T-cell (primary cell): ENCODE data around the gene PFDN4. TPM values are rescaled to one million over a fixed set of nuclear protein-coding genes. Genes with fewer than 3 reads are reported as not detected.

Experiments
- ATAC-seq, 4 experiments: fragments of 200-7000 bp in 3 of 4; fragments of 150-1000 bp in 1 of 4; cut with Tn5 transposase; replicated peaks in 1 of 4; 1 replicate in 3 of 4; 2 replicates in 1 of 4; pipeline ENCODE4 v1.10.0; 2021; ENCODE audit warnings: moderate library complexity in 3 of 4, mild to moderate bottlenecking in 2 of 4, moderate number of reproducible peaks in 1 of 4
- CTCF ChIA-PET, 2 donors: fragments of 300-600 bp; sonication (Branson Sonifier 250); formaldehyde crosslinking; loops; one replicate each; lab custom pipeline; 2022; ENCODE audit warnings: antibody characterized with exemption in 2 of 2; lab: Charles Lee
- POLR2A ChIA-PET, 2 donors: fragments of 300-600 bp; sonication (Branson Sonifier 250); formaldehyde crosslinking; loops; one replicate each; lab custom pipeline; 2022; ENCODE audit warnings: antibody characterized with exemption in 2 of 2; lab: Charles Lee
- DNase-seq, 35 experiments: peaks; one replicate each; pipeline versions ENCODE4 v3.0.0 to v3.0.0-alpha.2; 2013 to 2023
- H3K27ac ChIP-seq: one replicate; pipeline ENCODE4 v1.5.1; 2013; ENCODE audit warnings: low read length
- H3K27me3 ChIP-seq, 2 experiments: replicated peaks in 1 of 2; 1 replicate in 1 of 2; 2 replicates in 1 of 2; pipeline versions ENCODE4 v1.6.1 to v1.7.0; 2013; ENCODE audit warnings: low read length in 1 of 2, mixed read lengths in 1 of 2; ENCODE audit not compliant: control insufficient read depth in 2 of 2, insufficient read depth in 2 of 2; ENCODE audit errors: extremely low read depth in 1 of 2
- H3K36me3 ChIP-seq, 2 donors: 1 replicate in 1 of 2; 2 replicates in 1 of 2; pipeline versions ENCODE4 v1.6.1 to v1.7.0; 2013; ENCODE audit warnings: low read length in 1 of 2; ENCODE audit not compliant: control insufficient read depth in 2 of 2, insufficient read depth in 1 of 2; ENCODE audit errors: extremely low read depth in 1 of 2
- H3K4me1 ChIP-seq, 2 experiments: 1 replicate in 1 of 2; 2 replicates in 1 of 2; pipeline versions ENCODE4 v1.6.1 to v1.7.0; 2013; ENCODE audit warnings: low read length in 2 of 2, mixed read lengths in 1 of 2; ENCODE audit not compliant: insufficient read depth in 2 of 2, control insufficient read depth in 1 of 2; ENCODE audit errors: extremely low read depth in 1 of 2
- H3K4me3 ChIP-seq, 2 donors: 1 replicate in 1 of 2; 2 replicates in 1 of 2; pipeline versions ENCODE4 v1.5.1 to v1.7.0; 2013; ENCODE audit warnings: mild to moderate bottlenecking in 2 of 2, low read length in 1 of 2, moderate library complexity in 1 of 2; ENCODE audit not compliant: control insufficient read depth in 1 of 2; ENCODE audit errors: extremely low read depth in 1 of 2
- H3K9me3 ChIP-seq: 2 replicates; pipeline ENCODE4 v1.7.0; 2013
- H3K27ac Mint-ChIP-seq, 2 donors: one replicate each; pipeline ENCODE4 v1.8.0; 2020 to 2021; ENCODE audit warnings: mild to moderate bottlenecking in 2 of 2, mixed read lengths in 2 of 2
- H3K27me3 Mint-ChIP-seq, 2 donors: one replicate each; pipeline ENCODE4 v1.8.0; 2021 to 2022; ENCODE audit warnings: mixed read lengths in 2 of 2
- H3K36me3 Mint-ChIP-seq: one replicate; pipeline ENCODE4 v1.8.0; 2021; ENCODE audit warnings: mixed read lengths
- H3K4me1 Mint-ChIP-seq, 3 donors: one replicate each; pipeline ENCODE4 v1.8.0; 2020 to 2022; ENCODE audit warnings: mixed read lengths in 3 of 3, mild to moderate bottlenecking in 1 of 3
- H3K4me3 Mint-ChIP-seq, 3 donors: one replicate each; pipeline ENCODE4 v1.8.0; 2020 to 2022; ENCODE audit warnings: mild to moderate bottlenecking in 3 of 3, mixed read lengths in 3 of 3, moderate library complexity in 3 of 3
- H3K9me3 Mint-ChIP-seq, 3 donors: one replicate each; pipeline ENCODE4 v1.8.0; 2020 to 2022; ENCODE audit warnings: mixed read lengths in 3 of 3
- WGBS: methylation state at CpG from one replicate; pipeline ENCODE4 v1.1.5; 2013; ENCODE audit warnings: missing lambda C conversion rate; ENCODE audit not compliant: insufficient coverage; 5-methylcytosine and 5-hydroxymethylcytosine counted together
- total RNA-seq, 35 experiments: library from RNA in 6 of 35; stranded (reverse) in 6 of 35; fragments of 120-200 nt in 1 of 35; gene quantifications; one replicate each; pipeline versions ENCODE4 v1.2.1 to v1.2.4 and lab custom pipeline; 2013 to 2026

The PFDN4 gene
- total RNA-seq, 5 donors from 2014 or later (not counting 1 experiment from before 2014, with no cell fraction given) = 14.9 to 19.2 (median 17.6) TPM

GRCh38 chr20:54212226-54212625, 4.3 kb downstream of the PFDN4 start:
- CTCF ChIA-PET = interaction anchor here (0.5 to 1.4 kb wide), 2 partner anchors 13 to 469 kb away, joined by 4 to 6 read pairs; no protein-coding TSS in a partner anchor
- no peaks in the 10 kb centered on the region for H3K9me3 Mint-ChIP-seq
- no peak overlapping the region for H3K4me3 ChIP-seq

GRCh38 chr20:54212871-54213270, 5.0 kb downstream of the PFDN4 start:
- Mint-ChIP-seq H3K4me3 (no peak overlapping the region), H3K36me3 (peaks cover 24% of the 10 kb centered on the region), H3K27ac (no peak overlapping the region), H3K9me3 (no peaks in the 10 kb centered on the region), H3K27me3 (no peaks in the 10 kb centered on the region), H3K4me1 (peaks cover 34 to 53% (median 47%) of the 10 kb centered on the region in 3 donors)
- Histone ChIP-seq H3K4me1 (peaks cover 10 to 12% of the 10 kb centered on the region in 2 experiments), H3K27me3 (no peaks in the 10 kb centered on the region), H3K36me3 (peaks cover 10 to 15% of the 10 kb centered on the region in 2 donors), H3K27ac (no peak overlapping the region), H3K9me3 (no peaks in the 10 kb centered on the region), H3K4me3 (no peak overlapping the region)
- ATAC-seq = no peak
- DNase-seq = no peak
- CTCF ChIA-PET = interaction anchor here (0.7 to 2.0 kb wide), 4 partner anchors 8 to 13 kb away, joined by 3 to 15 read pairs (median 6); no protein-coding TSS in a partner anchor
- no CpG with 5 or more reads among the region's 3 CpGs for WGBS
- POLR2A ChIA-PET = no interaction called here

More at GRCh38 chr20:54212226-54212625, 4.3 kb downstream of the PFDN4 start:
- Histone ChIP-seq H3K27me3 (no peaks in the 10 kb centered on the region), H3K27ac (no peak overlapping the region), H3K4me1 (peaks cover 10 to 12% of the 10 kb centered on the region in 2 experiments), H3K36me3 (peaks cover 8 to 15% of the 10 kb centered on the region in 2 donors), H3K9me3 (no peaks in the 10 kb centered on the region)
- H3K27me3 Mint-ChIP-seq = no peaks in the 10 kb centered on the region
- H3K4me3 Mint-ChIP-seq = no peak overlapping the region
- ATAC-seq (no peak), DNase-seq (no peak)
- H3K36me3 Mint-ChIP-seq = peaks cover 22% of the 10 kb centered on the region
- H3K27ac Mint-ChIP-seq = no peak overlapping the region
- WGBS = no CpG with 5 or more reads among the region's 1 CpG
- peaks cover 34 to 53% (median 48%) of the 10 kb centered on the region in 3 donors for H3K4me1 Mint-ChIP-seq
- POLR2A ChIA-PET = no interaction called here

- ATAC-seq = no peak
- no peak overlapping the region for H3K27ac ChIP-seq
- no peak overlapping the region for H3K4me3 Mint-ChIP-seq
- no peak for DNase-seq
- no peaks in the 10 kb centered on the region for H3K9me3 Mint-ChIP-seq
- H3K4me1 Mint-ChIP-seq = peaks cover 23 to 42% (median 34%) of the 10 kb centered on the region in 3 donors
- H3K36me3 ChIP-seq = peaks cover 10 to 15% of the 10 kb centered on the region in 2 donors
- H3K36me3 Mint-ChIP-seq = peaks cover 30% of the 10 kb centered on the region
- H3K4me1 ChIP-seq = peaks cover 0 to 3% of the 10 kb centered on the region in 2 experiments
- no peaks in the 10 kb centered on the region for H3K27me3 Mint-ChIP-seq
- no peaks in the 10 kb centered on the region for H3K27me3 ChIP-seq
- no peak overlapping the region for H3K27ac Mint-ChIP-seq
- H3K4me3 ChIP-seq = no peak overlapping the region
- CTCF ChIA-PET = interaction anchor here in 1 of 2 donors (0.5 to 2.0 kb wide), 4 partner anchors 10 to 1001 kb away, joined by 3 to 15 read pairs (median 4); no protein-coding TSS in a partner anchor
- 100% methylated on average over 5 of the region's 8 CpGs for WGBS
- no peaks in the 10 kb centered on the region for H3K9me3 ChIP-seq
- POLR2A ChIA-PET = no interaction called here
Measured at GRCh38 chr20:54214566-54214965, 6.7 kb downstream of the PFDN4 start.

- Histone ChIP-seq H3K9me3 (no peaks in the 10 kb centered on the region), H3K4me3 (no peak overlapping the region), H3K36me3 (peaks cover 10 to 15% of the 10 kb centered on the region in 2 donors), H3K4me1 (no peaks in the 10 kb centered on the region), H3K27me3 (no peaks in the 10 kb centered on the region), H3K27ac (no peak overlapping the region)
- peaks cover 30% of the 10 kb centered on the region for H3K36me3 Mint-ChIP-seq
- no peaks in the 10 kb centered on the region for H3K27me3 Mint-ChIP-seq
- no peaks in the 10 kb centered on the region for H3K9me3 Mint-ChIP-seq
- no CpG with 5 or more reads among the region's 3 CpGs for WGBS
- no peak overlapping the region for H3K4me3 Mint-ChIP-seq
- DNase-seq (no peak), ATAC-seq (no peak)
- ChIA-PET POLR2A (no interaction called here), CTCF (no interaction called here)
- peaks cover 16 to 35% (median 27%) of the 10 kb centered on the region in 3 donors for H3K4me1 Mint-ChIP-seq
- no peak overlapping the region for H3K27ac Mint-ChIP-seq
Measured at GRCh38 chr20:54215157-54215789, 7.4 kb downstream of the PFDN4 start.

- DNase-seq = no peak
- Mint-ChIP-seq H3K4me3 (no peak overlapping the region), H3K27me3 (no peaks in the 10 kb centered on the region), H3K4me1 (peaks cover 24 to 37% (median 29%) of the 10 kb centered on the region in 3 donors), H3K9me3 (no peaks in the 10 kb centered on the region), H3K36me3 (peaks cover 32% of the 10 kb centered on the region), H3K27ac (no peak overlapping the region)
- H3K27me3 ChIP-seq = no peaks in the 10 kb centered on the region
- H3K36me3 ChIP-seq = peaks cover 8 to 15% of the 10 kb centered on the region in 2 donors
- ChIA-PET CTCF (interaction anchor here in 1 of 2 donors (0.6 kb wide), 1 partner anchor 13 kb away, joined by 3 read pairs; no protein-coding TSS in a partner anchor), POLR2A (no interaction called here)
- no peaks in the 10 kb centered on the region for H3K9me3 ChIP-seq
- no peak overlapping the region for H3K4me3 ChIP-seq
- peaks cover 0 to 14% of the 10 kb centered on the region in 2 experiments for H3K4me1 ChIP-seq
- ATAC-seq = no peak
- 95% methylated on average over 6 of the region's 7 CpGs for WGBS
- H3K27ac ChIP-seq = no peak overlapping the region
Measured at GRCh38 chr20:54217762-54218161, 9.9 kb downstream of the PFDN4 start.

GRCh38 chr20:54218470-54218869, 10.6 kb downstream of the PFDN4 start:
- Mint-ChIP-seq H3K4me1 (peaks cover 20 to 34% (median 26%) of the 10 kb centered on the region in 3 donors), H3K36me3 (peaks cover 32% of the 10 kb centered on the region), H3K4me3 (no peak overlapping the region), H3K9me3 (no peaks in the 10 kb centered on the region), H3K27me3 (no peaks in the 10 kb centered on the region), H3K27ac (no peak overlapping the region)
- Histone ChIP-seq H3K9me3 (no peaks in the 10 kb centered on the region), H3K36me3 (peaks cover 8 to 15% of the 10 kb centered on the region in 2 donors), H3K4me1 (peaks cover 0 to 14% of the 10 kb centered on the region in 2 experiments), H3K27me3 (no peaks in the 10 kb centered on the region), H3K27ac (no peak overlapping the region), H3K4me3 (no peak overlapping the region)
- CTCF ChIA-PET = no interaction called here
- POLR2A ChIA-PET = no interaction called here
- DNase-seq = no peak
- no peak for ATAC-seq
